Measurements from ENCODE around the gene SAA1. TPM values are rescaled to one million over a fixed set of nuclear protein-coding genes. Genes with fewer than 3 reads are reported as not detected.

The SAA1 gene
- total and polyA plus RNA-seq, 4 donors: 6.5 to 161 (median 40.6) TPM

DNA sequence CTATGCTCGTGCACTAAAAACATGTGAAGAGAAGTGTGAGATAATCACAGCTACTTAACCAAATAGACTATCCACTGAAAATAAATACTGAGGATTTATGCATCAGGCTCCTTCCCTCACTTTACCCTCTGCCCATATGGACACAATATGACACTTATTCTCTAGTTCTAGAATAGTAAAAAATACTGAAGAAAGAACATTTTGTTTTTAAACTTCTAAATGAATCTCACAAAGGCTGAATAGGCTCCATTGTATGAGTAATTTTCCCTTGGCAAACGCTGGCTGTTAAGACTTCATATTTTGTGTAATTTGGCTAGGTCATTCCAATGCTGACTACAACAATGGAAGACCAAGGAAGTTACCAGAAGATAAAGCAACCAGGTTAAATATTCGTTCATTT is 45.9 kb downstream of the SAA1 start:
- ATAC-seq (ENCODE audit: low FRiP score): peak; percentile 66
- H3K27me3 ChIP-seq (ENCODE audit: control insufficient read depth in 1 of 2, insufficient read depth in 2 of 2, low read length in 1 of 2): no peaks in the 10 kb centered on the region
- 4 to 6% methylated on average over 3 of the region's 3 CpGs for WGBS, 2 donors
- H3K4me3 ChIP-seq (ENCODE audit: low read length in 2 of 2): no peak overlapping the region
- no peak for DNase-seq
- no peaks in the 10 kb centered on the region for H3K9me3 ChIP-seq (ENCODE audit: control insufficient read depth, low read length)
- peak overlapping the region; percentile 98 for H3K27ac ChIP-seq (ENCODE audit: low read depth in 1 of 2, low read length in 2 of 2)
- peaks cover 6% of the 10 kb centered on the region in 2 donors for H3K4me1 ChIP-seq (ENCODE audit: control insufficient read depth in 1 of 2, insufficient read depth in 2 of 2, low read length in 2 of 2)
- H3K36me3 ChIP-seq (ENCODE audit: control insufficient read depth in 1 of 2, insufficient read depth in 2 of 2, low read length in 1 of 2): peaks cover 3 to 4% of the 10 kb centered on the region in 2 donors
- intact Hi-C loops (cut with DNase I): loop anchor here in 1 of 2 donors (2.0 kb wide), 1 partner anchor 83 kb away; the partner anchor contains the start of gene LDHA

DNA sequence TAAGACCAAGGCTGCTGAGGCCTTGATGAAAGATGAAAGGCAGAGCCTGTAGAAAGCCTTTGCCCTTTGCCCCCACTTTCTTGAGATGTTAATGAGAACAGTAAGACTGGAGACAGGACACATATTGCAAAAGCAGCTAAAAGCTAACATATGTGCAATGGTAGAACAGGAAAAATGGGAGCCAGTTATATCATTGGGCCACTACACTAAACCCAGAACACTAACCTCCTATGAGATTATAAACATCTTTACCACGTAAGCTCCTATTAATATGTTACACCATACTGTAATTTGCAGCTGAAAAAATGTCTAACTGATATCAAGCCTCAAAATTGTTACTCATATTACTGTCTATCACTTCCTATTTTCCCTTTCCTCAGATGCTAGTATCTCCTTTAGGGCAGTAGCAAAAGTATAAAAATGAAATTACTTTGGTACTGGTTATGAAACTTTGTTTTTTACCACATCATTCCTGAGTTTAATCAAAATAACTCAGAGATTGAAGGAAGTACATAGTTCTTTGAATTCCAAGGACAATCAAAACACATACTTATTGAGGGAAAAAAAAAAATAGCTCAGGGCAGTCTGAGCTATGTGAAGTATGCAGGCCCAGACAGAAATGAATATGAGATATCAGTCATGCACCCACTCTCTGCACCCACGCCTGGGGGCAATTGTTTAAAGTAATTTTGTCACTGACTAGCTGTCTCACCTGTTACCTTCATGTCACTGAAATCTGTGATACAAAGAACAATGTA is 46.8 kb downstream of the SAA1 start:
- 3 to 8% methylated on average over 2 of the region's 2 CpGs for WGBS, 2 donors
- H3K27ac ChIP-seq (ENCODE audit: low read depth in 1 of 2, low read length in 2 of 2): peak overlapping the region; percentile 98
- no peak for DNase-seq

DNA sequence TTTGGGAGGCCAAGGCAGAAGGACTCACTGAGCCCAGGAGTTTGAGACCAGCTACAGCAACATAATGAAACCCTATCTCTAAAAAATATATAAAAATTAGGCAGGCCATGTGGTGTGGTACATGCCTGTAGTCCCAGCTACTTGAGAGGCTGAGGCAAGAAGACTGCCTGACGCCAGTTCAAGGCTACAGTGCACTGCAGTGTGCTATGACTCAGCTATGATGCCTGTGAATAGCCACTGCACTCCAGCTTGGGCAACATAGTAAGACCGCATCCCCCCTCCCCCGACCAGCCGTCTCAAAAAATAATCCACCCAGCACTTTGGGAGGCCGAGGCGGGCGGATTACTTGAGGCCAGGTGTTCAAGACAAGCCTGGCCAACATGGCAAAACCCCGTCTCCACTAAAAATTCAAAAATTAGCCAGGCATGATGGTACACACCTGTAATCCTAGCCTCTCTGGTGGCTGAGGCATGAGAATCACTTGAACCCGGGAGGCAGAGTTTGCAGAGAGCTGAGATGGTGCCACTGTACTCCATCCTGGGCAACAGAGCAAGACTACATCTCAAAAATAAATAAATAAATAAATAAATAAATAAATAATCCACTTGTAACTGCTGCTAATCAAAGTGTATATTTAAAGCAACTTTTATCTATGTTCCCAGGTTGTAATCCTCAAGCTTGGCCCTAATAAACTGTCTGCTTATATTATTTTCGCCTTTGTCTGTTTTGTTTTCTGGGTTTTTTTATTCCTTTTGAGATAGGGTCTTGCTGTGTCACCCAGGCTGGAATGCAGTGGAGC is 48.1 kb downstream of the SAA1 start:
- intact Hi-C loops (cut with DNase I): loop anchor here in 1 of 2 donors (1.0 to 2.0 kb wide), 2 partner anchors 8 to 81 kb away; partner anchors contain the start of genes GTF2H1, HPS5 and LDHA
- Histone ChIP-seq H3K9me3 (ENCODE audit: control insufficient read depth, low read length) (no peaks in the 10 kb centered on the region), H3K27ac (ENCODE audit: low read depth in 1 of 2, low read length in 2 of 2) (peak overlapping the region; percentile 18 to 79), H3K4me3 (ENCODE audit: low read length in 2 of 2) (no peak overlapping the region), H3K36me3 (ENCODE audit: control insufficient read depth in 1 of 2, insufficient read depth in 2 of 2, low read length in 1 of 2) (peaks cover 0 to 2% of the 10 kb centered on the region in 2 donors), H3K27me3 (ENCODE audit: control insufficient read depth in 1 of 2, insufficient read depth in 2 of 2, low read length in 1 of 2) (no peaks in the 10 kb centered on the region), H3K4me1 (ENCODE audit: control insufficient read depth in 1 of 2, insufficient read depth in 2 of 2, low read length in 2 of 2) (peaks cover 6% of the 10 kb centered on the region in 2 donors)
- 71 to 74% methylated on average over 10 of the region's 10 CpGs for WGBS, 2 donors
- DNase-seq (peak in 1 of 2 donors; percentile 45), ATAC-seq (ENCODE audit: low FRiP score) (peak; percentile 30)

More for the DNA sequence above, 46.8 kb downstream of the SAA1 start:
- H3K9me3 ChIP-seq (ENCODE audit: control insufficient read depth, low read length): no peaks in the 10 kb centered on the region
- no peak overlapping the region for H3K4me3 ChIP-seq (ENCODE audit: low read length in 2 of 2)
- peaks cover 6% of the 10 kb centered on the region in 2 donors for H3K4me1 ChIP-seq (ENCODE audit: control insufficient read depth in 1 of 2, insufficient read depth in 2 of 2, low read length in 2 of 2)
- ATAC-seq (ENCODE audit: low FRiP score): no peak
- no peaks in the 10 kb centered on the region for H3K27me3 ChIP-seq (ENCODE audit: control insufficient read depth in 1 of 2, insufficient read depth in 2 of 2, low read length in 1 of 2)
- intact Hi-C loops (cut with DNase I): loop anchor here in 1 of 2 donors (1.0 to 2.0 kb wide), 2 partner anchors 9 to 82 kb away; partner anchors contain the start of genes GTF2H1, HPS5 and LDHA
- H3K36me3 ChIP-seq (ENCODE audit: control insufficient read depth in 1 of 2, insufficient read depth in 2 of 2, low read length in 1 of 2): peaks cover 3 to 4% of the 10 kb centered on the region in 2 donors

DNA sequence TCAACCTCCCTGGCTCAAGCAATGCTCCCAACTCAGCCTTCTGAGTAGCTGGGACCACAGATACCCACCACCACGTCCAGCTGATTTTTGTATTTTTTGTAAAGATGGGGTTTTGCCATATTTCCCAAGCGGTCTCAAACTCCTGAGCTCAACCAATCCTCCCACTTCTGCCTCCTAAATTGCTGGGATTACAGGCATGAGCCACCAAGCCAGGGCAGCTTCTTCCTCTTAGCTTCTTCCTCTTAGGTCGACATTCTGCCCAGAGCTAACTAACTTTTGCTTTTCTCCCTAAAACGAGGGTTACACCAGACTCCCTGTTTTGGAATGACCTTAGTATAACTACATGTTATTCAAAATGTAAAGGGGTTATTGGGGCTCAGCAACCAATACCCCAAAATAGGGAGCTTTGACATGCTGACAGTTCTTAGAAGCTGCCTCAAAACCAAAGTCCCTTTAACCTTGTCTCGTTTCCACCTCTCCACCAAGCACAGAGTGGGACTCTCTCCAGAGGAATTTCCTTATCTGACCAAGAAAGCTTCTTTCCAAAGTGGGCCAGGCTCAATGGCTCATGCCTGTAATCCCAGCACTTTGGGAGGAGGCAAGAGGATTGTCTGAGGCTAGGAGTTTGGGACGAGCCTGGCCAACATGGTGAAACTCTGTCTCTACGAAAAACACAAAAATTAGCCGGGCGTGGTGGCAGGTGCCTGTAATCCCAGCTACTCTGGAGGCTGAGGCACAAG is 48.9 kb downstream of the SAA1 start:
- Histone ChIP-seq H3K4me1 (ENCODE audit: control insufficient read depth in 1 of 2, insufficient read depth in 2 of 2, low read length in 2 of 2) (peaks cover 6% of the 10 kb centered on the region in 2 donors), H3K27me3 (ENCODE audit: control insufficient read depth in 1 of 2, insufficient read depth in 2 of 2, low read length in 1 of 2) (no peaks in the 10 kb centered on the region), H3K27ac (ENCODE audit: low read depth in 1 of 2, low read length in 2 of 2) (peak overlapping the region; percentile 57 to 79), H3K4me3 (ENCODE audit: low read length in 2 of 2) (no peak overlapping the region), H3K36me3 (ENCODE audit: control insufficient read depth in 1 of 2, insufficient read depth in 2 of 2, low read length in 1 of 2) (no peaks in the 10 kb centered on the region), H3K9me3 (ENCODE audit: control insufficient read depth, low read length) (no peaks in the 10 kb centered on the region)
- no peak for ATAC-seq (ENCODE audit: low FRiP score)
- WGBS, 2 donors: 56 to 60% methylated on average over 9 of the region's 9 CpGs
- intact Hi-C loops (cut with DNase I): no loop called here
- DNase-seq: no peak

DNA sequence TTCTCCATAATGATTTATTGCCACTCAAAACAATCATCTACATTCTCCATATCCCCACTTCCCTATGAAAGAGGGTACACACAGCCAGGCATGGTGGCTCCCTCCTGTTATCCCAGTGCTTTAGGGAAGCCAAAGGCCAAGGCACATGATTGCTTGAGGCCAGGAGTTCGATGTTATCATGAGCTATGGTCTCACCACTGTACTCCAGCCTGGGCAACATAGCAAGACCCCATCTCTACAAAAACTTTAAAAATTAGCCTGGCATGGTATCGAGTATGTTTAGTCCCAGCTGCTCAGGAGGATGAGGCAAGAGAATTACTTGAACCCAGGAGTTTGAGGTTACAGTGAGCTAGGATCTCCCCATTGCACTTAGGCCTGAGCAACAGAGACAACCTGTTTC is 49.8 kb downstream of the SAA1 start:
- no peaks in the 10 kb centered on the region for H3K9me3 ChIP-seq (ENCODE audit: control insufficient read depth, low read length)
- H3K4me3 ChIP-seq (ENCODE audit: low read length in 2 of 2): no peak overlapping the region
- intact Hi-C loops (cut with DNase I): no loop called here
- 96% methylated on average over 2 of the region's 2 CpGs for WGBS, 2 donors
- DNase-seq (no peak), ATAC-seq (ENCODE audit: low FRiP score) (no peak)
- no peaks in the 10 kb centered on the region for H3K36me3 ChIP-seq (ENCODE audit: control insufficient read depth in 1 of 2, insufficient read depth in 2 of 2, low read length in 1 of 2)
- no peaks in the 10 kb centered on the region for H3K27me3 ChIP-seq (ENCODE audit: control insufficient read depth in 1 of 2, insufficient read depth in 2 of 2, low read length in 1 of 2)
- H3K4me1 ChIP-seq (ENCODE audit: control insufficient read depth in 1 of 2, insufficient read depth in 2 of 2, low read length in 2 of 2): peaks cover 6% of the 10 kb centered on the region in 2 donors
- H3K27ac ChIP-seq (ENCODE audit: low read depth in 1 of 2, low read length in 2 of 2): peak overlapping the region; percentile 12 to 62

DNA sequence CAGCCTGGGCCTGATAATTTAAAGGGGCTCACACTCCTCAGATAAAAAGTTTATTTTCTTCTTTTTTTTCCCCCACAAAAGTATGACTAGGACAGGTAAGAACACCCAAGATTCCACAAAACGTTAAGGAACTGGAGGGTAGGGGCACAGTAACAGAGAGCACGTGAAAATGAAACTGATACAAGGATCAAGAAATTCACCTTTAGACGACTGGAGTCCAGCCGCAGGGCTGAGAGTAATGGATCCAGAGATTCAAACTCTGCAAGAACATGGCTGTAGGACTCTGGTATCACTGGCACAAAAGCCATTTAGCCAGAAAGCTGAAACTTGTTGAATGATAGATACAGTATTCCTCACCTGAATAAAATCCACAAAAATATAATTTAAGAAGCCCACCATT is 51.5 kb downstream of the SAA1 start:
- no peaks in the 10 kb centered on the region for H3K9me3 ChIP-seq (ENCODE audit: control insufficient read depth, low read length)
- ATAC-seq (ENCODE audit: low FRiP score): no peak
- H3K4me1 ChIP-seq (ENCODE audit: control insufficient read depth in 1 of 2, insufficient read depth in 2 of 2, low read length in 2 of 2): peaks cover 5 to 6% of the 10 kb centered on the region in 2 donors
- H3K4me3 ChIP-seq (ENCODE audit: low read length in 2 of 2): no peak overlapping the region
- WGBS, 2 donors: 93 to 94% methylated on average over 4 of the region's 4 CpGs
- H3K36me3 ChIP-seq (ENCODE audit: control insufficient read depth in 1 of 2, insufficient read depth in 2 of 2, low read length in 1 of 2): no peaks in the 10 kb centered on the region
- H3K27me3 ChIP-seq (ENCODE audit: control insufficient read depth in 1 of 2, insufficient read depth in 2 of 2, low read length in 1 of 2): no peaks in the 10 kb centered on the region
- intact Hi-C loops (cut with DNase I): no loop called here
- DNase-seq: no peak
- H3K27ac ChIP-seq (ENCODE audit: low read depth in 1 of 2, low read length in 2 of 2): no peak overlapping the region

Other genes with a start within 250 kb of the SAA1 start
- gene TPH1, start 220.0 kb upstream of the SAA1 start, total RNA-seq: 10 to 100 TPM; 14.9 to 20.0 TPM
- gene TPH1, start 220.0 kb upstream of the SAA1 start, polyA plus RNA-seq: 10 to 100 TPM in 1 of 2 donors, 1 to 10 TPM in 1; 5.2 to 22.7 TPM
- gene SAAL1, start 160.2 kb upstream of the SAA1 start, total RNA-seq: 10 to 100 TPM in 1 of 2 donors, 1 to 10 TPM in 1; 9.3 to 15.8 TPM
- gene SAAL1, start 160.2 kb upstream of the SAA1 start, polyA plus RNA-seq: 10 to 100 TPM in 1 of 2 donors, 1 to 10 TPM in 1; 4.0 to 15.7 TPM
- not detected for gene MRGPRX3, start 133.7 kb upstream of the SAA1 start, total RNA-seq
- not detected for gene MRGPRX3, start 133.7 kb upstream of the SAA1 start, polyA plus RNA-seq
- not detected for gene MRGPRX4, start 93.4 kb upstream of the SAA1 start, total RNA-seq
- gene MRGPRX4, start 93.4 kb upstream of the SAA1 start, polyA plus RNA-seq: not detected
- under 1 TPM in 1 of 2 donors, not detected in 1; 0.84 TPM for gene SAA4, start 29.5 kb upstream of the SAA1 start, total RNA-seq
- 1 to 10 TPM in 1 of 2 donors, not detected in 1; 2.1 TPM for gene SAA4, start 29.5 kb upstream of the SAA1 start, polyA plus RNA-seq
- 10 to 100 TPM; 21.8 to 26.3 TPM for gene SAA2, start 17.6 kb upstream of the SAA1 start, total RNA-seq
- gene SAA2, start 17.6 kb upstream of the SAA1 start, polyA plus RNA-seq: 1 to 10 TPM in 1 of 2 donors, not detected in 1; 1.3 TPM
- gene HPS5, start 55.9 kb downstream of the SAA1 start, total RNA-seq: 10 to 100 TPM; 22.6 to 25.5 TPM
- gene HPS5, start 55.9 kb downstream of the SAA1 start, polyA plus RNA-seq: 10 to 100 TPM; 12.2 to 22.5 TPM
- gene GTF2H1, start 56.3 kb downstream of the SAA1 start, total RNA-seq: 10 to 100 TPM; 39.3 to 53.3 TPM
- 10 to 100 TPM; 35.6 to 38.2 TPM for gene GTF2H1, start 56.3 kb downstream of the SAA1 start, polyA plus RNA-seq
- 100 to 1,000 TPM; 590 to 591 TPM for gene LDHA, start 128.3 kb downstream of the SAA1 start, total RNA-seq
- 100 to 1,000 TPM; 539 to 584 TPM for gene LDHA, start 128.3 kb downstream of the SAA1 start, polyA plus RNA-seq
- gene LDHC, start 146.1 kb downstream of the SAA1 start, total RNA-seq: under 1 TPM in 1 of 2 donors, not detected in 1; 0.60 TPM
- gene LDHC, start 146.1 kb downstream of the SAA1 start, polyA plus RNA-seq: under 1 TPM in 1 of 2 donors, not detected in 1; 0.56 TPM
- gene LDHAL6A, start 189.6 kb downstream of the SAA1 start, total RNA-seq: not detected
- gene LDHAL6A, start 189.6 kb downstream of the SAA1 start, polyA plus RNA-seq: not detected

All from aorta (tissue), 5 donors.